ENCODE measurements around the gene CLMP. TPM values are rescaled to one million over a fixed set of nuclear protein-coding genes. Genes with fewer than 3 reads are reported as not detected.

Gene CLMP
- total and polyA plus RNA-seq, 9 of the 15 experiments (the other 6 are each of a cell fraction or from before 2014, with no cell fraction given) = 0.02 to 0.15 (median 0.03) TPM; not detected in 6

GRCh38 chr11:123098990-123099389 is 96.1 kb downstream of the CLMP start:
- H3K9me1 ChIP-seq (ENCODE audit: control insufficient read depth, insufficient read depth, low read length) = no peaks in the 10 kb centered on the region
- no peaks in the 10 kb centered on the region for H3K36me3 ChIP-seq (ENCODE audit: control insufficient read depth, insufficient read depth, low read length)
- 2% methylated on average over 3 of the region's 3 CpGs for WGBS (ENCODE audit: insufficient coverage, low coverage, missing lambda C conversion rate)
- H3K4me1 ChIP-seq (replicated peaks in 1 of 2; ENCODE audit: control insufficient read depth in 2 of 2, insufficient read depth in 2 of 2, low read length in 2 of 2) = no peaks in the 10 kb centered on the region
- H2AFZ ChIP-seq (ENCODE audit: low read depth, low read length) = no peak overlapping the region
- in situ Hi-C loops (cut with MboI) (no loop called here), intact Hi-C loops (cut with micrococcal nuclease) (no loop called here)
- ChIA-PET POLR2A (interaction anchor here (0.6 kb wide), 1 partner anchor 16 kb away, joined by 3 read pairs; no protein-coding TSS in a partner anchor), CTCF (ENCODE audit: low intra/inter-chr PET ratio) (no interaction called here)
- no peak overlapping the region for H3K4me2 ChIP-seq (ENCODE audit: insufficient read depth, low read length)
- no peaks in the 10 kb centered on the region for H3K9me3 ChIP-seq (replicated peaks; ENCODE audit: control insufficient read depth, insufficient read depth, low read depth, low read length)
- ATAC-seq (no peak), FAIRE-seq (no peak), DNase-seq (ENCODE audit: extremely low read depth in 1 of 4, low spot score in 3 of 4) (no peak)
- H4K20me1 ChIP-seq (replicated peaks; ENCODE audit: control insufficient read depth, insufficient read depth, low read length) = no peaks in the 10 kb centered on the region
- peaks cover 20 to 60% of the 10 kb centered on the region in 2 experiments for H3K27me3 ChIP-seq (ENCODE audit: control insufficient read depth in 2 of 2, insufficient read depth in 2 of 2, low read length in 2 of 2)
- H3K27ac ChIP-seq (ENCODE audit: extremely low read depth, low read depth, low read length) = no peak overlapping the region
- no peak overlapping the region for H3K9ac ChIP-seq (ENCODE audit: insufficient read depth in 1 of 2, low read depth in 2 of 2, low read length in 2 of 2)
- BruUV-seq (replicated peaks) = no TSS peak
- no peaks in the 10 kb centered on the region for H3K79me2 ChIP-seq (ENCODE audit: control insufficient read depth, insufficient read depth, low read length)
- no peak overlapping the region for H3K4me3 ChIP-seq
- TF ChIP-seq MNT (conservative IDR thresholded peaks at IDR 0.05) (no peak), HOXB6 (CRISPR knock-in tag; IDR thresholded peaks at IDR 0.05; ENCODE audit: borderline replicate concordance) (no peak), SAFB (IDR thresholded peaks at IDR 0.05; ENCODE audit: borderline replicate concordance, low read depth, low read length) (no peak), U2AF2 (optimal IDR thresholded peaks at IDR 0.05; ENCODE audit: low read depth, low read length) (no peak), RBM25 (IDR thresholded peaks at IDR 0.05; ENCODE audit: low read depth, low read length, severe bottlenecking) (no peak), ZNF280B (CRISPR knock-in tag; IDR thresholded peaks at IDR 0.05) (no peak), ZFP1 (CRISPR knock-in tag; IDR thresholded peaks at IDR 0.05) (no peak), PRDM10 (IDR thresholded peaks at IDR 0.05; ENCODE audit: partially characterized antibody) (no peak), LARP7 (IDR thresholded peaks at IDR 0.05) (no peak), ARID3A (IDR thresholded peaks at IDR 0.05; ENCODE audit: borderline replicate concordance, low read depth, low read length) (no peak), EWSR1 (IDR thresholded peaks at IDR 0.05; ENCODE audit: borderline replicate concordance, low read depth, partially characterized antibody) (no peak), FOXP1 (CRISPR knock-in tag; IDR thresholded peaks at IDR 0.05) (no peak), MTA3 (IDR thresholded peaks at IDR 0.05; ENCODE audit: borderline replicate concordance) (no peak)

All from K562 (cell line).